ENCODE measurements around the gene NFKBIL1. TPM values are rescaled to one million over a fixed set of nuclear protein-coding genes. Genes with fewer than 3 reads are reported as not detected.

Gene NFKBIL1
- total and polyA plus RNA-seq, 10 of the 15 experiments (the other 5 are each of a cell fraction or from before 2014, with no cell fraction given): 0.19 to 15.1 (median 7.0) TPM

- H3K9me3 ChIP-seq (replicated peaks; ENCODE audit: control insufficient read depth, insufficient read depth, low read length): no peaks in the 10 kb centered on the region
- ChIA-PET SMC1A (ENCODE audit: uncharacterized antibody, unreplicated experiment) (interaction anchor here (2.4 to 45.5 kb wide), 3 partner anchors 17 to 31 kb away, joined by 8 to 1989 read pairs (median 523); partner anchors contain the start of genes ATP6V1G2, DDX39B, LTA and NCR3), CTCF (interaction anchor here (1.3 to 31.0 kb wide), 3 partner anchors 15 to 44 kb away, joined by 3 to 2098 read pairs (median 789); partner anchors contain the start of genes ATP6V1G2, DDX39B, LST1 and LTA), POLR2A (interaction anchor here (1.0 to 17.1 kb wide), 6 partner anchors 6 to 42 kb away, joined by 3 to 282 read pairs (median 164); partner anchors contain the start of genes ATP6V1G2, LST1, LTB and NCR3), RAD21 (ENCODE audit: unreplicated experiment) (interaction anchor here (1.0 to 17.5 kb wide), 3 partner anchors 8 to 25 kb away, joined by 3 to 620 read pairs (median 466); partner anchors contain the start of genes ATP6V1G2, NCR3 and NFKBIL1)
- peaks cover 0 to 7% of the 10 kb centered on the region in 2 experiments; a peak in 2 of 4 replicates for H3K36me3 ChIP-seq (ENCODE audit: control insufficient read depth in 2 of 2, insufficient read depth in 2 of 2, low read length in 1 of 2)
- H4K20me1 ChIP-seq (ENCODE audit: control insufficient read depth, insufficient read depth): no peaks in the 10 kb centered on the region
- 34% methylated on average over 12 of the region's 12 CpGs for WGBS (ENCODE audit: insufficient coverage, insufficient replicate concordance, low lambda C conversion rate, missing lambda C conversion rate)
- peak overlapping the region; percentile 20; the same call in 1 of the 2 replicates for H3K27ac ChIP-seq (ENCODE audit: control insufficient read depth, insufficient read depth)
- H3K79me2 ChIP-seq (ENCODE audit: control insufficient read depth, insufficient read depth, low read length): peaks cover 82% of the 10 kb centered on the region
- DNase-seq (ENCODE audit: low read depth, low spot score) (no peak), ATAC-seq (no peak), FAIRE-seq (no peak)
- no peak overlapping the region for H3K9ac ChIP-seq (ENCODE audit: control insufficient read depth, insufficient read depth, low read length)
- H3K27me3 ChIP-seq (replicated peaks in 1 of 2; ENCODE audit: control insufficient read depth in 2 of 2, insufficient read depth in 2 of 2, low read length in 1 of 2): no peaks in the 10 kb centered on the region
- peaks cover 46% of the 10 kb centered on the region for H3K4me1 ChIP-seq (ENCODE audit: control insufficient read depth, insufficient read depth, low read length)
- BruUV-seq (replicated peaks): no TSS peak
- H3K4me3 ChIP-seq: peak overlapping the region; percentile 93; the same call in 1 of the 2 replicates
- no peak overlapping the region for H2AFZ ChIP-seq (ENCODE audit: control insufficient read depth, low read depth, low read length)
- intact Hi-C loops (cut with micrococcal nuclease; ENCODE audit: unreplicated experiment) (no loop called here), in situ Hi-C loops (cut with MboI) (no loop called here)
- peak overlapping the region; percentile 57 for H3K4me2 ChIP-seq (ENCODE audit: control insufficient read depth, insufficient read depth)
- TF ChIP-seq ATF3 (IDR thresholded peaks at IDR 0.05; ENCODE audit: borderline replicate concordance, extremely low read depth, low read depth, low read length) (no peak), TAF1 (IDR thresholded peaks at IDR 0.05; ENCODE audit: borderline replicate concordance, low read depth, low read length) (no peak), PAX5 (IDR thresholded peaks at IDR 0.05; ENCODE audit: borderline replicate concordance, low read depth, low read length) (peak; percentile 21; the same call in 1 of the 2 replicates), POLR2A (IDR thresholded peaks at IDR 0.05; ENCODE audit: low read depth, low read length) (peak; percentile 62), SMAD5 (IDR thresholded peaks at IDR 0.05; ENCODE audit: low read depth) (peak; percentile 78), ZBED1 (IDR thresholded peaks at IDR 0.05; ENCODE audit: borderline replicate concordance) (peak; percentile 77), IKZF1 (conservative IDR thresholded peaks at IDR 0.05) (peak; percentile 69), YBX1 (IDR thresholded peaks at IDR 0.05) (no peak), RELB (IDR thresholded peaks at IDR 0.05; ENCODE audit: low read depth) (no peak), POU2F2 (IDR thresholded peaks at IDR 0.05; ENCODE audit: borderline replicate concordance, low read depth, low read length) (peak; percentile 23; the same call in 1 of the 3 replicates), CHD1 (IDR thresholded peaks at IDR 0.05; ENCODE audit: low read depth, low read length) (no peak), POLR2AphosphoS5 (IDR thresholded peaks at IDR 0.05; ENCODE audit: low read length) (no peak), BACH1 (IDR thresholded peaks at IDR 0.05; ENCODE audit: borderline replicate concordance) (0 out of 2 replicates have a peak, but pooled peaks have one; percentile 33), TCF7 (IDR thresholded peaks at IDR 0.05; ENCODE audit: borderline replicate concordance) (no peak), CREB1 (IDR thresholded peaks at IDR 0.05; ENCODE audit: low read depth) (no peak), SMC3 (IDR thresholded peaks at IDR 0.05; ENCODE audit: borderline replicate concordance, low read length) (no peak)
- TF ChIP-seq, protein P1, sequence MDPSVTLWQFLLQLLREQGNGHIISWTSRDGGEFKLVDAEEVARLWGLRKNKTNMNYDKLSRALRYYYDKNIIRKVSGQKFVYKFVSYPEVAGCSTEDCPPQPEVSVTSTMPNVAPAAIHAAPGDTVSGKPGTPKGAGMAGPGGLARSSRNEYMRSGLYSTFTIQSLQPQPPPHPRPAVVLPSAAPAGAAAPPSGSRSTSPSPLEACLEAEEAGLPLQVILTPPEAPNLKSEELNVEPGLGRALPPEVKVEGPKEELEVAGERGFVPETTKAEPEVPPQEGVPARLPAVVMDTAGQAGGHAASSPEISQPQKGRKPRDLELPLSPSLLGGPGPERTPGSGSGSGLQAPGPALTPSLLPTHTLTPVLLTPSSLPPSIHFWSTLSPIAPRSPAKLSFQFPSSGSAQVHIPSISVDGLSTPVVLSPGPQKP (IDR thresholded peaks at IDR 0.05; ENCODE audit: low read depth, low read length): no peak
- TF ChIP-seq, protein P2, sequence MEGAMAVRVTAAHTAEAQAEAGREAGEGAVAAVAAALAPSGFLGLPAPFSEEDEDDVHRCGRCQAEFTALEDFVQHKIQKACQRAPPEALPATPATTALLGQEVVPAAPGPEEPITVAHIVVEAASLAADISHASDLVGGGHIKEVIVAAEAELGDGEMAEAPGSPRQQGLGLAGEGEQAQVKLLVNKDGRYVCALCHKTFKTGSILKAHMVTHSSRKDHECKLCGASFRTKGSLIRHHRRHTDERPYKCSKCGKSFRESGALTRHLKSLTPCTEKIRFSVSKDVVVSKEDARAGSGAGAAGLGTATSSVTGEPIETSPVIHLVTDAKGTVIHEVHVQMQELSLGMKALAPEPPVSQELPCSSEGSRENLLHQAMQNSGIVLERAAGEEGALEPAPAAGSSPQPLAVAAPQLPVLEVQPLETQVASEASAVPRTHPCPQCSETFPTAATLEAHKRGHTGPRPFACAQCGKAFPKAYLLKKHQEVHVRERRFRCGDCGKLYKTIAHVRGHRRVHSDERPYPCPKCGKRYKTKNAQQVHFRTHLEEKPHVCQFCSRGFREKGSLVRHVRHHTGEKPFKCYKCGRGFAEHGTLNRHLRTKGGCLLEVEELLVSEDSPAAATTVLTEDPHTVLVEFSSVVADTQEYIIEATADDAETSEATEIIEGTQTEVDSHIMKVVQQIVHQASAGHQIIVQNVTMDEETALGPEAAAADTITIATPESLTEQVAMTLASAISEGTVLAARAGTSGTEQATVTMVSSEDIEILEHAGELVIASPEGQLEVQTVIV (IDR thresholded peaks at IDR 0.05; ENCODE audit: borderline replicate concordance, partially characterized antibody): no peak
These were observed 31.0 kb downstream of the NFKBIL1 start for GRCh38 chr6:31578184-31579118.
